GM12801 (cell line): ENCODE measurements around the gene LAMB2.

Experiments
- TF ChIP-seq, protein P1 (sequence below): IDR thresholded peaks from one replicate; pipeline ENCODE4 v1.5.1; 2011; ENCODE audit warnings: control low read depth; ENCODE audit not compliant: insufficient read length; ENCODE audit errors: extremely low read depth

Gene LAMB2

DNA sequence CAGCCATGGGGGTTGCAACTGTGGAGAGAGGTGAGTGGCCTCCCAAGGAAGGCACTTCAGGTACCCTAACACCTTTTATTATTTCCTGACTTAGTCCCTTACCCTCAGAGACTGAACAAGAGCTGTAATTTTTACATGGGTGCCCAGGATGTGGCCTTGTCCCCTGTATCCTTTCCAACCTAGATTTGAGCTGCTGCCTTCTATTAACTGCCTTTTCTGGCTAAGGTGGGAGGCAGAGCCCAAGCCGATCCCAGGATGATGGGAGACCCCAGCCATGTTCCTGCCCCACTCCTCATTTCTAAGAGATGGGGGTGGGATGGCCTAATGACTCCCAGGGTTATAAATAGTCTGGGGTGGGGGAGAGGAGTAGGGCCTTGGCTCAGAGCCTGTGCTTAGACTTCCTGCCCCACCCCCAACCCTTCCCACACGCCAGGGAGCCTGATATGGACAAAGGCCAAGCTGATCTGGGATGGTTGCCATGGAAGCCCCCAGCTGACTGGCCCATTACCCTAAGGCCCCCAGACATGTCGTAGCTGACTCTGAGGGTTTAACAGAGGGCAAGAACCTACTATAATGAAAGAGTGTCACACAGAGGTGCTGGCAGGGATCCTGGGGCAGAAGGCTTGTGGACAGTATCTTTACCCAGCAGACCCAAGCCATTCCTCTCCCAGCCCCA is 40.4 kb upstream of the LAMB2 start:
- TF ChIP-seq, protein P1, sequence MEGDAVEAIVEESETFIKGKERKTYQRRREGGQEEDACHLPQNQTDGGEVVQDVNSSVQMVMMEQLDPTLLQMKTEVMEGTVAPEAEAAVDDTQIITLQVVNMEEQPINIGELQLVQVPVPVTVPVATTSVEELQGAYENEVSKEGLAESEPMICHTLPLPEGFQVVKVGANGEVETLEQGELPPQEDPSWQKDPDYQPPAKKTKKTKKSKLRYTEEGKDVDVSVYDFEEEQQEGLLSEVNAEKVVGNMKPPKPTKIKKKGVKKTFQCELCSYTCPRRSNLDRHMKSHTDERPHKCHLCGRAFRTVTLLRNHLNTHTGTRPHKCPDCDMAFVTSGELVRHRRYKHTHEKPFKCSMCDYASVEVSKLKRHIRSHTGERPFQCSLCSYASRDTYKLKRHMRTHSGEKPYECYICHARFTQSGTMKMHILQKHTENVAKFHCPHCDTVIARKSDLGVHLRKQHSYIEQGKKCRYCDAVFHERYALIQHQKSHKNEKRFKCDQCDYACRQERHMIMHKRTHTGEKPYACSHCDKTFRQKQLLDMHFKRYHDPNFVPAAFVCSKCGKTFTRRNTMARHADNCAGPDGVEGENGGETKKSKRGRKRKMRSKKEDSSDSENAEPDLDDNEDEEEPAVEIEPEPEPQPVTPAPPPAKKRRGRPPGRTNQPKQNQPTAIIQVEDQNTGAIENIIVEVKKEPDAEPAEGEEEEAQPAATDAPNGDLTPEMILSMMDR = no peak

DNA sequence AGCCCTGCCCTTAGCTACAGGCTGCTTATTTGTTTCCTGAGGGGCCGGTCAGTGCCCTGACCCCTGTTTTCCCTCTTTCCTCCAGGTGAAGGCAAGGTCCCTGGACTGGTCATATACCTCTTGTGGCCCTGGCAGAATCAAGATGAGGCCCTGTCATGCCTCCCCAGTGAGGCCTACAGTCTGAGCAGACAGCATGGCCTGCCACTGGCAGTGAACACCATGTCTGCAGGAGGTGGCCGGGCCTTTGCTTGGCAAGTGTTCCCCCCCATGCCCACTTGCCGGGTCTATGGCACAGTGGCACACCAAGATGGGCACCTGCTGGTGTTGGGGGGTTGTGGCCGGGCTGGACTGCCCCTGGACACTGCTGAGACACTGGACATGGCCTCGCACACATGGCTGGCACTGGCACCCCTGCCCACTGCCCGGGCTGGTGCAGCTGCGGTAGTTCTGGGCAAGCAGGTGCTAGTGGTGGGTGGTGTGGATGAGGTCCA is 39.7 kb upstream of the LAMB2 start:
- TF ChIP-seq, protein P1 = no peak

DNA sequence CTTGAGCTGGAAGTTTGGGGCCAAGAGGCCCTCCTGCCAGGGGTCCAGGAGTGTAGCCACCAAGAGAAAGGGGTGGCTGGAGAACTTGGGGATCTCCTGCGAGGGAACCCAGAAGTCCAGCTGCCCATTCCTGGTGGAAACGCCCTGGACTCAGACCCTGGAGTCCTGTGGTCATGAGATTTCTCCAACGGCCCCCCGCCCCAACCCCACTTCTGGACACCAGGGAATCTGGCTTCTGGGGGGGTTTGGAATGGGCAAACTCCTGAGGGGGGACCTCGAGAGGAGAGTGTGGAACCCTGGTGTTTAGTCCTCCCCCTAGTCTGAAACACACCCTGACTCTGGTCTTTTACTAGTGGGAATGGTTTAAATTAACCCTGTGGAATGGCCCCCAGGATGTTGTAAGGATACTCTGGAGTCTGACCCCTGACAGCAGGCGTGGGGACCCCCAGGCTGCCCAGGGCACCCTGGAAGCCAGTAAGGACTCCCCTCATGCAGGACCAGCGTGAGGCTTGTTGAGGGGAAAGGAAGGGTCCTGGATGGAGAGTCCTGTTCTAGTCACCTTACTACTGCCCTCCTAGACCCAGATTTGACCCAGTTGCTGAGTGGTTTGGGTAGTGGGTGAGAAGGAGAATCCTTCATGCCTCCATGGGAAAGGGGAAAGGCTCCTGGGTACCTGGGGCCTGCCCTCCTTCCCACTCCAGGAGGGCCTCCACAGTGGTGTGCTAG is 39.1 kb upstream of the LAMB2 start:
- TF ChIP-seq, protein P1 = no peak

DNA sequence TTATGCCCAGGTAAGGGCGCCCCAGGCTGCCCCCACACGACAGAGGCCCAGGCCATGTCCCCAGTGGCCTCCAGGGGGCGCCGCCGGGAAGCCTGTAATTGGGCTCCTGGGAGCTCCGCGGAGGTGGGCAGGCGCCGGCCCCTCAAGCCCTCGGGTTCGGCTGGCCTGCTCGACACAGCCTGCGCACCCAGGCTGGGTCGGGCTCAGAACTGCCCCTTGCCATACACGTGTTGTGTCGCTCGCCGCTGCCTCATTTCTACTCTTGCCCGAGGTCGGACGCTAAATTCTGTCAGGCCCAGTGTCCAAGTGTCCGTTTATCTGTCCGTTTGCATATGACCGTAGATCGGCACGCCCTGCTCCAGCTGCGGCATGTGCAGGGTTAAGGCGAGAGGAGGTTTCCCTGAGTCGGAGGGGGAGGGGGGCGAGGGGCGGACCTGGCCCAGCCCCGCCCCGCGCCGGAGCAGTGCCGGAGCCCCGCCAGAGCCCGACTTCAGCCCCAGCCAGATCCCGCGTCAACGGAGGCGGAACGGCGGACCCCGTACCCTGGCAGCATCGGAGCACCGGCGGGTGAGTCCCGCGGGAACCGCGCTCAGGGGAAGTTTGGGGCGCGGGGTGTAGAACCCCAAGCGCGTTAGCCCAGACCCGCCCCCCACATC is 38.4 kb upstream of the LAMB2 start, which contains the start of gene KLHDC8B:
Gene KLHDC8B (plus strand): TSS at position 480 of the 656 bp plus-strand sequence. CDS start 1,172 bp downstream, outside the sequence.
- TF ChIP-seq, protein P1 = no peak

DNA sequence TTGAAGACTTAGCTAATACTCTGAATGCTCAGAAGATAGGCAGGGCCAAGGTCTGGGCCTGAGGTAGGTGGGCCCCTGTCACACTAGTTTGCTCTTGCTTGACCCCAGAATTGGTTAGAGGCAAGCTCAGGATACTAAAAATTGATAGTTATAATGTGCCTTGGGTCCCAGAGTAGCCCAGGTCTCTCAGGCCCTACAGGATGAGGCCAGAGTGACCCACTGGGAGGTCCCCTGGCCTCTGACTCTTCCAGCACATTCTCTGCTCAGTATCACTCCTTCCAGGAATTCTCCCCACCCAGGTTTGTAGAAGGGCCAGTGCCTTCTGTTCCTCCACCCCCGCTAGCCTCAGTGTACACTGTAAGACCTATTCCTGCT is 37.9 kb upstream of the LAMB2 start:
- TF ChIP-seq, protein P1 = no peak

DNA sequence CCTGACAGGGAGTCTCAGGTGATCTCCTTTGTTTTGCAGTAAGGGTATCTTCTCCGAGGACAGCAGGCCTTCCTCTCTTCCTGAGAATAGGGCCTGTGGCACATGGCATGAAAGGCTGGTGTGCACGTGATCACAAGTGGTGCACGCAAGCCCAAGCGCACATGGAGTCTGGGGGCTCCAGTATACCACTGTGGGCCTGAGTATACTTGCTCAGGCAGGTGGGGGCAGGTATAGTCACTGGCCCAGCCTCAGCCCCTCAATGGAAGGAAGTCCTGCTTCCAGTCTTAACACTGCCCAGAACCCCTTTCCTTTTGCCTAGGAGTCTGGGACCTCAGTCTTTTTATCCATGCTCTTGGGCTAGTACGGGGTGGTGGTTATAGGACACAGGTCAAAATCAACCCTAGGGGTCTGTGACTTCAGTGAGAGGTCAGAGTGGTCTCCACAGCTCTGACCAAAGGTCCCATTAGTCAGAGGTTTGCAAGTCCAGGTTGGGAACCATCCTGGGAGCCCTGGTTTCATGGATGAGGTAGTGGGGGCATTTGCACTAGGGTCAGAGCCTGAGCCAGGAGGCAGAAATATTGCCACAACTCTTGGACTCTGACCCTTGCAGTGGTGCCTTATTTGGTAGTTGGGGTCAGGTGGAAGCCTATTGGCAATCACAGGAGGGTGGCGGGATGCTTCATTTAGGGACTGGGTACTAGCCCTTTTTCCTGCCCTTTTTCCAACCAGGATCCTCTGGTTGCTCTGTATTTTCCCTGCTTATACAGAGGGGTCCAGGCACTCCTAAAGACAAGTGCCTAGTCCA is 34.1 kb upstream of the LAMB2 start:
- TF ChIP-seq, protein P1 = no peak
